ENCODE data around the gene LY6G6C.

DNA sequence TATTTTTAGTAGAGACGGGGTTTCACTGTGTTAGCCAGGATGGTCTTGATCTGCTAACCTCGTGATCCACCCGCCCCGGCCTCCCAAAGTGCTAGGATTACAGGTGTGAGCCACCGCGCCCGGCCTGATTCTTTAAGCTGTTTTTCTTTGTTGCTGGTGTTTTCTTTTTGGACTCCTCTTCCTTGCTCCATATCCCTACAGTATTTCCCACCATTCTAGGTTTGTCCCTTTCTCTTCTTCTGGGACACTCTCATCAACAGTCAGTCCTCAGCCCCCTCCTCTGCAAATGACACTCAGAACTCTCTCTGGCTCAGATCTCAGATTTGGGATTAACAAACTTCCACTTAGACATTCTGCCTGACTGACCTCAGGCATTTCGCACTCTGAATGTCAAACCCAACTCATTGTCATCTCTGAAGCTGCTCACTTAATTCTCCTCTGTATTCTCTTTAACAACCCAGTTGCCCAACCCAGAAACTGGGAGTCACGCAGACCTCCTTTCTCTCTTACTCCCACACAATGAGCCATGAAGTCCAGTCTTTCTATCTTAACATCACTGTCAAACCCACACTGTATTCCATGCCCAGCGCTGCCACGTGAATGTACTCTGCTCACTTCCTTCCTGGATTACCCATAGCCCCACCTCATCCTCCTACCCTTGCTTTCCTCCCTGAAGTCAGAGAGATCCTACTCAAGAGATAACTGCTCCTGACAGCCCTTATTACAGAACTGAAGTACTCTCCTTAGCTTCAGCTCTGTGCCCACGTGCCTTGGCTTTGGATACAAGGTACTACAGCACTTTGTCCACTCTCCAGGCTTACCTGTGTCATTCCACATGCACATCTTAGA is 4.2 kb upstream of the LY6G6C start:
- TF ChIP-seq CTCF (IDR thresholded peaks at IDR 0.05): no peak
- TF ChIP-seq POLR2A (IDR thresholded peaks at IDR 0.05): no peak

All from gastroesophageal sphincter (tissue), 3 donors.